Neural cell (in vitro differentiated cells): ENCODE results near the gene MAP3K15.

Experiments
- EP300 ChIP-seq: fragments of 450-650 bp; conservative IDR thresholded peaks from 2 replicates; pipeline ENCODE4 v1.6.1; 2014; ENCODE audit warnings: antibody characterized with exemption, mild to moderate bottlenecking, moderate library complexity; ENCODE audit not compliant: poor library complexity, severe bottlenecking
- EZH2 ChIP-seq: fragments of 200-600, 300-800 bp; shearing (Covaris generic), sonication (generic); IDR thresholded peaks from 2 replicates; pipeline ENCODE4 v1.6.1; 2014; ENCODE audit warnings: antibody characterized with exemption, low read length, borderline replicate concordance, mild to moderate bottlenecking; ENCODE audit not compliant: insufficient read depth, poor library complexity, severe bottlenecking
- TF ChIP-seq, protein P1 (sequence below): fragments of 450-650 bp; IDR thresholded peaks from 2 replicates; pipeline ENCODE4 v1.5.1; 2014; ENCODE audit warnings: antibody characterized with exemption, mild to moderate bottlenecking, moderate library complexity; ENCODE audit not compliant: poor library complexity, severe bottlenecking
- TF ChIP-seq, protein P2 (sequence below): IDR thresholded peaks from 2 replicates; pipeline ENCODE4 v1.6.1; 2012; ENCODE audit warnings: borderline replicate concordance

DNA sequence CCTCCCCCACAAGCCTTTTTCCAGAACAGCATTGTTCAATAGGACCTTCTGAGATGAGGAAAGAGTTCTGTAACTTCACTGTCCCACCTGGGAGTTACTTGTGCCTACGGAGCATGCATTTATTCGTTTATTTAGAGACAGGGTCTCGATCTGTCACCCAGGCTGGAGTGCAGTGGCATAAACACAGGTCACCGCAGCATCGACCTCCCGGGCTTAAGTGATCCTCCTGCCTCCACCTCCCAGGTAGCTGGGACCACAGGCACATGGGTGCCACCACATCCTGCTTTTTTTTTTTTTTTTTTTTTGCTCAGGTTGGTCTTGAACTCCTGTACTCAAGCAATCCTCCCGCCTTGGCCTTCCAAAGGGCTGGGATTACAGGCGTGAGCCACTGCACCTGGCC, 2.9 kb downstream of the MAP3K15 start:
- TF ChIP-seq, protein P1, sequence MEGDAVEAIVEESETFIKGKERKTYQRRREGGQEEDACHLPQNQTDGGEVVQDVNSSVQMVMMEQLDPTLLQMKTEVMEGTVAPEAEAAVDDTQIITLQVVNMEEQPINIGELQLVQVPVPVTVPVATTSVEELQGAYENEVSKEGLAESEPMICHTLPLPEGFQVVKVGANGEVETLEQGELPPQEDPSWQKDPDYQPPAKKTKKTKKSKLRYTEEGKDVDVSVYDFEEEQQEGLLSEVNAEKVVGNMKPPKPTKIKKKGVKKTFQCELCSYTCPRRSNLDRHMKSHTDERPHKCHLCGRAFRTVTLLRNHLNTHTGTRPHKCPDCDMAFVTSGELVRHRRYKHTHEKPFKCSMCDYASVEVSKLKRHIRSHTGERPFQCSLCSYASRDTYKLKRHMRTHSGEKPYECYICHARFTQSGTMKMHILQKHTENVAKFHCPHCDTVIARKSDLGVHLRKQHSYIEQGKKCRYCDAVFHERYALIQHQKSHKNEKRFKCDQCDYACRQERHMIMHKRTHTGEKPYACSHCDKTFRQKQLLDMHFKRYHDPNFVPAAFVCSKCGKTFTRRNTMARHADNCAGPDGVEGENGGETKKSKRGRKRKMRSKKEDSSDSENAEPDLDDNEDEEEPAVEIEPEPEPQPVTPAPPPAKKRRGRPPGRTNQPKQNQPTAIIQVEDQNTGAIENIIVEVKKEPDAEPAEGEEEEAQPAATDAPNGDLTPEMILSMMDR = no peak
- TF ChIP-seq EZH2 (no peak), EP300 (no peak)
- TF ChIP-seq, protein P2, sequence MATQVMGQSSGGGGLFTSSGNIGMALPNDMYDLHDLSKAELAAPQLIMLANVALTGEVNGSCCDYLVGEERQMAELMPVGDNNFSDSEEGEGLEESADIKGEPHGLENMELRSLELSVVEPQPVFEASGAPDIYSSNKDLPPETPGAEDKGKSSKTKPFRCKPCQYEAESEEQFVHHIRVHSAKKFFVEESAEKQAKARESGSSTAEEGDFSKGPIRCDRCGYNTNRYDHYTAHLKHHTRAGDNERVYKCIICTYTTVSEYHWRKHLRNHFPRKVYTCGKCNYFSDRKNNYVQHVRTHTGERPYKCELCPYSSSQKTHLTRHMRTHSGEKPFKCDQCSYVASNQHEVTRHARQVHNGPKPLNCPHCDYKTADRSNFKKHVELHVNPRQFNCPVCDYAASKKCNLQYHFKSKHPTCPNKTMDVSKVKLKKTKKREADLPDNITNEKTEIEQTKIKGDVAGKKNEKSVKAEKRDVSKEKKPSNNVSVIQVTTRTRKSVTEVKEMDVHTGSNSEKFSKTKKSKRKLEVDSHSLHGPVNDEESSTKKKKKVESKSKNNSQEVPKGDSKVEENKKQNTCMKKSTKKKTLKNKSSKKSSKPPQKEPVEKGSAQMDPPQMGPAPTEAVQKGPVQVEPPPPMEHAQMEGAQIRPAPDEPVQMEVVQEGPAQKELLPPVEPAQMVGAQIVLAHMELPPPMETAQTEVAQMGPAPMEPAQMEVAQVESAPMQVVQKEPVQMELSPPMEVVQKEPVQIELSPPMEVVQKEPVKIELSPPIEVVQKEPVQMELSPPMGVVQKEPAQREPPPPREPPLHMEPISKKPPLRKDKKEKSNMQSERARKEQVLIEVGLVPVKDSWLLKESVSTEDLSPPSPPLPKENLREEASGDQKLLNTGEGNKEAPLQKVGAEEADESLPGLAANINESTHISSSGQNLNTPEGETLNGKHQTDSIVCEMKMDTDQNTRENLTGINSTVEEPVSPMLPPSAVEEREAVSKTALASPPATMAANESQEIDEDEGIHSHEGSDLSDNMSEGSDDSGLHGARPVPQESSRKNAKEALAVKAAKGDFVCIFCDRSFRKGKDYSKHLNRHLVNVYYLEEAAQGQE = no peak
